GM21367 (cell line): ENCODE results near the gene RUSF1.
"Not testable (repeated sequence)": the region's sequence is repeated elsewhere in the genome, so short reads cannot be mapped to it uniquely, and the experiment has no call there.

ENCODE experiments used
- ATAC-seq: cut with Tn5 transposase; IDR thresholded peaks from one replicate; pipeline ENCODE4 v1.9.1; 2021; ENCODE audit not compliant: unreplicated experiment

The RUSF1 gene

GRCh38 chr16:31487071-31487719 lies 21.0 kb downstream of the RUSF1 start:
- ATAC-seq = no peak

- ATAC-seq = no peak
Measured at GRCh38 chr16:31486045-31486444, 22.1 kb downstream of the RUSF1 start.

- ATAC-seq = no peak
Measured at GRCh38 chr16:31485571-31485970, 22.6 kb downstream of the RUSF1 start.

- no peak for ATAC-seq
Measured at GRCh38 chr16:31484491-31485171, 23.6 kb downstream of the RUSF1 start.

- not testable (repeated sequence) for ATAC-seq
Measured at GRCh38 chr16:31484048-31484447, 24.1 kb downstream of the RUSF1 start.

- no peak for ATAC-seq
Measured at GRCh38 chr16:31483081-31483480, 25.1 kb downstream of the RUSF1 start, which contains the start of gene SLC5A2. Gene SLC5A2 (plus strand): TSS chr16:31483123. CDS start chr16:31483137, 14 bp downstream.

- ATAC-seq = no peak
Measured at GRCh38 chr16:31480851-31481536, 27.2 kb downstream of the RUSF1 start.

GRCh38 chr16:31479751-31480150 lies 28.4 kb downstream of the RUSF1 start:
- ATAC-seq = no peak

GRCh38 chr16:31478956-31479355 lies 29.2 kb downstream of the RUSF1 start:
- ATAC-seq = no peak

GRCh38 chr16:31477220-31478216 lies 30.7 kb downstream of the RUSF1 start:
- ATAC-seq = peak; percentile 17

GRCh38 chr16:31476303-31477219 lies 31.6 kb downstream of the RUSF1 start:
- ATAC-seq = peak; percentile 54

- ATAC-seq = no peak
Measured at GRCh38 chr16:31475946-31476302, 32.3 kb downstream of the RUSF1 start.

- ATAC-seq = no peak
Measured at GRCh38 chr16:31474773-31475738, 33.1 kb downstream of the RUSF1 start.

GRCh38 chr16:31474173-31474714 lies 33.9 kb downstream of the RUSF1 start:
- ATAC-seq = no peak

GRCh38 chr16:31473264-31473984 lies 34.8 kb downstream of the RUSF1 start:
- ATAC-seq = no peak

GRCh38 chr16:31472709-31473203 lies 35.4 kb downstream of the RUSF1 start:
- no peak for ATAC-seq

- ATAC-seq = no peak
Measured at GRCh38 chr16:31471875-31472708, 36.1 kb downstream of the RUSF1 start, which contains the start of gene TGFB1I1. Gene TGFB1I1 (plus strand): TSS chr16:31472152. CDS start chr16:31472189, 37 bp downstream.
